Gastroesophageal sphincter (tissue), 4 donors: ENCODE results near the gene ACOT11. TPM values are rescaled to one million over a fixed set of nuclear protein-coding genes. Genes with fewer than 3 reads are reported as not detected.

ENCODE experiments used
- ATAC-seq: fragments of 150-250 bp; one replicate; pipeline ENCODE4 v1.9.1; 2016; ENCODE audit warnings: mild to moderate bottlenecking, moderate library complexity
- H3K27ac ChIP-seq, 4 donors: fragments of 200-600 bp; sonication (generic) in 3 of 4; 1 replicate in 3 of 4; 2 replicates in 1 of 4; pipeline ENCODE4 v1.5.1; 2016 to 2019
- H3K27me3 ChIP-seq: fragments of 200-600 bp; sonication (generic); one replicate; pipeline ENCODE4 v1.5.1; 2019
- H3K36me3 ChIP-seq, 2 donors: fragments of 200-600 bp; sonication (generic); one replicate each; pipeline ENCODE4 v1.5.1; 2019; ENCODE audit warnings: control low read depth in 1 of 2
- H3K4me1 ChIP-seq, 3 donors: fragments of 200-600 bp; sonication (generic); 1 replicate in 2 of 3; 2 replicates in 1 of 3; pipeline ENCODE4 v1.5.1; 2016 to 2019; ENCODE audit warnings: control low read depth in 2 of 3
- H3K4me3 ChIP-seq, 2 donors: fragments of 200-600 bp; sonication (generic); one replicate each; pipeline ENCODE4 v1.5.1; 2019; ENCODE audit warnings: mild to moderate bottlenecking in 1 of 2, moderate library complexity in 1 of 2
- H3K9me3 ChIP-seq, 3 donors: fragments of 200-600 bp; sonication (generic); one replicate each; pipeline ENCODE4 v1.5.1; 2017 to 2019; ENCODE audit warnings: control low read depth in 2 of 3
- EP300 ChIP-seq: sonication (generic); formaldehyde crosslinking; IDR thresholded peaks from one replicate; pipeline ENCODE4 v1.6.1; 2017; ENCODE audit warnings: antibody characterized with exemption, mild to moderate bottlenecking
- POLR2A ChIP-seq, 2 donors: fragments of 450-650 bp; IDR thresholded peaks; one replicate each; pipeline ENCODE4 v1.6.1; 2017; ENCODE audit warnings: antibody characterized with exemption in 2 of 2, mild to moderate bottlenecking in 2 of 2, moderate library complexity in 1 of 2
- POLR2AphosphoS5 ChIP-seq: sonication (generic); formaldehyde crosslinking; IDR thresholded peaks from one replicate; pipeline ENCODE4 v1.6.1; 2017; ENCODE audit warnings: antibody characterized with exemption
- WGBS, 2 donors: methylation state at CpG; one replicate each; pipeline ENCODE4 v1.1.5; 2018; ENCODE audit warnings: low coverage in 1 of 2; 5-methylcytosine and 5-hydroxymethylcytosine counted together
- total RNA-seq, 4 donors: library from RNA; depleted of rRNA; stranded (reverse); fragments of >200 nt; gene quantifications; one replicate each; pipeline ENCODE4 v1.1.0, GENCODE V29; 2016
- TF ChIP-seq, protein P1 (sequence below), 4 experiments: fragments of 200-600 bp in 2 of 4; fragments of 450-650 bp in 2 of 4; sonication (generic) in 1 of 4; IDR thresholded peaks; one replicate each; pipeline ENCODE4 v1.5.1; 2017 to 2019; ENCODE audit warnings: antibody characterized with exemption in 4 of 4, mild to moderate bottlenecking in 2 of 4, moderate library complexity in 2 of 4

Gene ACOT11
- total RNA-seq, 4 donors from 2014 or later = 4.4 to 40.5 (median 10.9) TPM

DNA sequence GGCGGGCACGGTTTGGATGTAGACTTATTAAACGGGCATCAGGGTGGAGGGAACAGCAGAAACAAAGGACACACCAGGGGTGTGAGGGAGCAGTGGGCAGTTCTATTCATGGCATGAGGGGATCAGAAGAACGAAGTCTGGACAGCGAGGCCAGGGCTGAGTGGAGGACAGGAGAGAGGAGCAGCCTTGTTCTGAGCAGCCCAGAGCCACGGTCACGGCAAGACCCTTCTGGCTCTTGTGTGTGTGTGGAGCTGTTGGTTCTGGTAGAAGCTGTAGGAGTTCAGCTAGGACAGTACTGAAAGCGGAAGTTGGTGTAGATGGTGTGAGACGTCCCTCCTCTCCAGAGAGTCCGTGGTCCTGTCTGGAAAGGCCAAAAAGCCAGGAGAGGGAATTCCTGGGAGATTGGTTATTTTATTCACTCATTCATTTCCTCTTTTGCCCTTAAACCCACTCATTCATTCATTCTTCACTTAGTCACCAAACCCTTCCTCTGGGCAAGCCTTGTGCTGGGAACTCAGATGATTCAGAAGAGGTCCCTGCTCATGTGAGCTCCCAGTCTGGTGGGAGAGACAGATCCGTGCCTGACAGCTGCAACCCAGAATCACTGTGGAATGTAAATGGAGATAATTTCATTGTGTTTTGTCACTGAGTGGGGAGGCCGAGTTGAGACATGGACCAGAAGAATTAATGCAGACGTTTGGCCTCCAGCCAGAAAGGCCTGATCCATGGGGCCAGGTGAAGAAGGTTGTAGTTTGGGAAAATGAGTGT lies 4.1 kb upstream of the ACOT11 start:
- peaks cover 4 to 52% (median 16%) of the 10 kb centered on the region in 3 donors for H3K4me1 ChIP-seq
- H3K27ac ChIP-seq = peak overlapping the region in 3 of 4 donors; percentile 79 to 90 (median 89)

DNA sequence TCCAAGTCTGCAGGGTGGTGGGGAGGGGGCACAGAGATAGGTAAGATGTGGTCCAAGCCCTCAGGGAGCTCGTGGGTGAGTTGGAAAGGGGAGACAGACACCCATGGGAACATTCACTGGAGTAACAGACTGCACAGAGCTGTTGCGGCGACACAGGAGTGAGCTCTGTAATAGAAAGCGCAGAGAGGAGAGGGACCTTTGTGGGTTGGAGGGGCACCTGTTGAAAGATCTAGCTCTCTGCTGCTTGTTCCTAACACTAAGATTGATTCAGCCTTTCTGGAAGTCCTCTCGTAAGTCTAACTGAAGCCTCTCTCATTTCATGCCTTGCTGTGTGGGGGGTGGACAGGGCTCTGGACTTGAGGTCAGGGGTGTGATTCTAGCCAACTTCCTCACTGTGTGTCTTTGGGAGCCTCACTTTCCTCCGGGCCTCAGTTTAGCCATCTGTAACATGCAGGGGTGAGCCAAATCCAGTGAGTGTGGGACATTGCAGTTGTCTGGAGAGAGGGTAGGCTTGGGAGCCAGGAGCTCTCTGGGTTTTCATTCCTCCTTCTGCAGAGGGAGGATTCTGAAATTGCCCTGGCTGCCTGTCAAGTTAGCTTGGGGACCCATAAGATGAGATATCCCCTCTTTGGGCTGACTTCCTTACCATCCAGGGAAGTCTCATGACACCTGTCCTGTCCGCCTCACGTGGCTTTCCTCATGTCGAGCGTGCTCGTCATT lies 2.0 kb upstream of the ACOT11 start:
- ATAC-seq = no peak
- no peak for TF ChIP-seq POLR2A (IDR thresholded peaks at IDR 0.05)
- no peak for TF ChIP-seq EP300
- TF ChIP-seq, protein P1, sequence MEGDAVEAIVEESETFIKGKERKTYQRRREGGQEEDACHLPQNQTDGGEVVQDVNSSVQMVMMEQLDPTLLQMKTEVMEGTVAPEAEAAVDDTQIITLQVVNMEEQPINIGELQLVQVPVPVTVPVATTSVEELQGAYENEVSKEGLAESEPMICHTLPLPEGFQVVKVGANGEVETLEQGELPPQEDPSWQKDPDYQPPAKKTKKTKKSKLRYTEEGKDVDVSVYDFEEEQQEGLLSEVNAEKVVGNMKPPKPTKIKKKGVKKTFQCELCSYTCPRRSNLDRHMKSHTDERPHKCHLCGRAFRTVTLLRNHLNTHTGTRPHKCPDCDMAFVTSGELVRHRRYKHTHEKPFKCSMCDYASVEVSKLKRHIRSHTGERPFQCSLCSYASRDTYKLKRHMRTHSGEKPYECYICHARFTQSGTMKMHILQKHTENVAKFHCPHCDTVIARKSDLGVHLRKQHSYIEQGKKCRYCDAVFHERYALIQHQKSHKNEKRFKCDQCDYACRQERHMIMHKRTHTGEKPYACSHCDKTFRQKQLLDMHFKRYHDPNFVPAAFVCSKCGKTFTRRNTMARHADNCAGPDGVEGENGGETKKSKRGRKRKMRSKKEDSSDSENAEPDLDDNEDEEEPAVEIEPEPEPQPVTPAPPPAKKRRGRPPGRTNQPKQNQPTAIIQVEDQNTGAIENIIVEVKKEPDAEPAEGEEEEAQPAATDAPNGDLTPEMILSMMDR (IDR thresholded peaks at IDR 0.05) = no peak
- TF ChIP-seq POLR2AphosphoS5 = no peak
- Histone ChIP-seq H3K4me3 (no peak overlapping the region), H3K27ac (peak overlapping the region in 3 of 4 donors; percentile 87 to 89 (median 88)), H3K9me3 (no peaks in the 10 kb centered on the region), H3K4me1 (peaks cover 4 to 73% (median 18%) of the 10 kb centered on the region in 3 donors), H3K27me3 (no peaks in the 10 kb centered on the region), H3K36me3 (no peaks in the 10 kb centered on the region)
- WGBS, 2 donors = 89 to 100% methylated on average over 1 to 8 of the region's 11 CpGs

More for the DNA sequence above, 4.1 kb upstream of the ACOT11 start:
- no peak overlapping the region for H3K4me3 ChIP-seq
- no peaks in the 10 kb centered on the region for H3K9me3 ChIP-seq
- TF ChIP-seq POLR2A (IDR thresholded peaks at IDR 0.05) (no peak), POLR2AphosphoS5 (no peak), EP300 (no peak)
- TF ChIP-seq, protein P1 (IDR thresholded peaks at IDR 0.05) = no peak
- no peak for ATAC-seq
- no peaks in the 10 kb centered on the region for H3K36me3 ChIP-seq
- WGBS, 2 donors = 77 to 85% methylated on average over 9 to 13 of the region's 13 CpGs
- no peaks in the 10 kb centered on the region for H3K27me3 ChIP-seq

DNA sequence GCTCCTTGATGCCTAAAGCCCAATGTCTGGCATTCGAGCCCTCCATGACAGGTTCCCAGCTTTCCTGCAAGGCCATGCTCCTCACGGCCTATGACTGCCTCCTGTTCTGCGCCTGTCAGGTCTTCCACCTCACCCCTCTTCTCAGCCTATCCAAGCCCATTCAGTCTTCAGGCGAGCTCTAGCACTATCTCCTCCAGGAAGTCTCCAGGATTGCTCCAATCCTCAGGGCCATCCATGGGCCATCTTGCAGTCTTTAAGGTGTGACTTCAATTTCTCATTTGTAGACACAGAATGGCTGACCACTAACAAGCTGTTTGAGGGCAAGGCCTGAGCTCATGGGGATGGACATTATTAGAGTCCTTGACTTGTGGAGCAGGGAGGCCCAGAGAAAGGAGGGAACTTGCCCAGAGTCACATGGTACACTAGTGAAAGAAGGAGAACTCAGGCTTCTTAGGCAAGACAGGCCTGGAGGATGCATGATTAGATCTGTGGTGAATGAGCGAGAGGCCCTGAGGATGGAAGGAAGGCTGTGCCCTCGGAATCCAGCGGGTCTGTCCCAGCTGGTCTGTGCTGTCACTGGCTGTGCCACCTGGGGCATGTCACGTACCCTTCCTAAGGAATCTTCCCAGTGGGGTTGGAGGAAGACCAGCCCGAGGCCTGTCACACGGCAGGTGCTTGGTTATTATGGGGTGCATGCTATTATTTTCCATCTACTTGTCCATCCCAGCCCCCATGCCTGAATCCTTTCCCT lies 1.2 kb upstream of the ACOT11 start:
- no peak overlapping the region for H3K4me3 ChIP-seq
- no peaks in the 10 kb centered on the region for H3K9me3 ChIP-seq
- peak overlapping the region; percentile 12 to 89 (median 88) for H3K27ac ChIP-seq
- peaks cover 4 to 67% (median 17%) of the 10 kb centered on the region in 3 donors for H3K4me1 ChIP-seq
- TF ChIP-seq POLR2AphosphoS5 (no peak), POLR2A (IDR thresholded peaks at IDR 0.05) (no peak), EP300 (no peak)
- TF ChIP-seq, protein P1 (IDR thresholded peaks at IDR 0.05) = no peak
- ATAC-seq = no peak
- no peaks in the 10 kb centered on the region for H3K36me3 ChIP-seq
- no peaks in the 10 kb centered on the region for H3K27me3 ChIP-seq
- 78 to 82% methylated on average over 5 to 9 of the region's 10 CpGs for WGBS, 2 donors

DNA sequence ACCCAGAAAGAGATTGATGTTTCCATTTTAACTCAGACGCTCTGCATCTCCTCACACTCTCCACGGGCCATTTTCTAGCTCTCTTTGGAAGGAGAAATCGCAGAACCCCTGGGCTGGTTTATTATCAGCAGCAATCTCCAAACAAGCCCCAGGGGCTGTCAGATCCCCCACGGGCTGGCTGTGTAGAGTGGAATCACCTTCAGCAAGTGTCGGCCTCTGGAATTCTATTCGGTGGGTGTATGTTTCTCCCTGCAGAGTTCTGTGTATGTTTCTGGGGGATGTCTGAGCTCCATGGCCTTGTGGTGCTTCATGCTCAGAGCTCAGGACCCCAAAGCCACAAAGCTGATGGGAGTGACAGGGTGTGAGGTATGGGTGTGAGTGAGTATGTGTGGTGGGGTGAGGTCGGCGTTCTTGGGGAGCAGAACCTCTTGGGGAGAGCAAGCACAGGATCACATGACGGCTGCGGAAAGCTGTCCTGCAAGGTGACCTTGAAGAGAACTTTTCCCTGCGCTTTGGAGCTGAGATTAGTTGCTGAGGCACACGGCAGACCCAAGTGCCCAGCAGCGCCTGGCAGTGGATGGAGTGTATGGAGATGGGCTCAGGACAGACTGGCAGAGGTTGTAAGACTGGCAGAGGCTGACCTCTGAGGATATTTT lies 489 bp downstream of the ACOT11 start:
- no peak for ATAC-seq
- peaks cover 4 to 51% (median 7%) of the 10 kb centered on the region in 3 donors for H3K4me1 ChIP-seq
- H3K36me3 ChIP-seq = no peaks in the 10 kb centered on the region
- 33 to 48% methylated on average over 5 to 10 of the region's 13 CpGs for WGBS, 2 donors
- H3K27ac ChIP-seq = peak overlapping the region; percentile 40 to 89 (median 88)
- TF ChIP-seq, protein P1 (IDR thresholded peaks at IDR 0.05) = no peak
- H3K27me3 ChIP-seq = no peaks in the 10 kb centered on the region
- peak overlapping the region; percentile 23 to 51 for H3K4me3 ChIP-seq
- H3K9me3 ChIP-seq = no peaks in the 10 kb centered on the region
